ENCODE data around the gene POR. TPM values are rescaled to one million over a fixed set of nuclear protein-coding genes. Genes with fewer than 3 reads are reported as not detected.
"Not testable (repeated sequence)": the region's sequence is repeated elsewhere in the genome, so short reads cannot be mapped to it uniquely, and the experiment has no call there.

Gene POR
- total RNA-seq, 2 donors from 2014 or later = 22.7 to 40.9 TPM

DNA sequence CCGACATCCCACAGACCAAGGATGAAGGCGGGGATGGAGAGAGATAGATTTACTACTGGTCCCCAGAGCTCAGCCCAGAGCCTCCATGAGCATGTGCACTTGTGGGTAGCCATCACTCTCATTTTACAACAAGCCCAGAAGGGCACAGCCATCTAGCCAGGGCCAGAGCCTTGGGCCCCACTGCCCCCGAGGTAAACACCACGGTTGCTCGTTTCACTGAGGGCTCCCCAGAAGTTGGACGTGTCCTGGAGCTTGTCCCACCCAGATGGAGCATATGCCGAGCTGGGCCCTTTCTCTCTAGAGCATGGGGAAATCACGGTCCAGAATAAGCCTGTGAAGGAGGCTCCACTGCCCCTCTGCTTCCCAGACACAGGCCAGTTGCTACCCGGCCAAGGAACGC, 88.4 kb downstream of the POR start:
- Mint-ChIP-seq H3K27ac (no peak overlapping the region), H3K9me3 (no peaks in the 10 kb centered on the region), H3K36me3 (peaks cover 9 to 11% of the 10 kb centered on the region in 2 donors)
- DNase-seq (ENCODE audit: low spot score in 2 of 2) = no peak
- ATAC-seq = no peak

GRCh38 chr7:76005004-76005403, 90.0 kb downstream of the POR start:
- peaks cover 11 to 12% of the 10 kb centered on the region in 2 donors for H3K36me3 Mint-ChIP-seq
- H3K9me3 Mint-ChIP-seq; H3K27ac Mint-ChIP-seq; DNase-seq (ENCODE audit: low spot score in 2 of 2); ATAC-seq: not testable (repeated sequence)

- Mint-ChIP-seq H3K9me3 (no peaks in the 10 kb centered on the region), H3K36me3 (peaks cover 6 to 27% of the 10 kb centered on the region in 2 donors), H3K27ac (peak overlapping the region; percentile 31 to 92)
- ATAC-seq (peak in 1 of 2 donors; percentile 70), DNase-seq (ENCODE audit: low spot score in 2 of 2) (no peak)
These were observed 93.3 kb downstream of the POR start for GRCh38 chr7:76008156-76008687.

DNA sequence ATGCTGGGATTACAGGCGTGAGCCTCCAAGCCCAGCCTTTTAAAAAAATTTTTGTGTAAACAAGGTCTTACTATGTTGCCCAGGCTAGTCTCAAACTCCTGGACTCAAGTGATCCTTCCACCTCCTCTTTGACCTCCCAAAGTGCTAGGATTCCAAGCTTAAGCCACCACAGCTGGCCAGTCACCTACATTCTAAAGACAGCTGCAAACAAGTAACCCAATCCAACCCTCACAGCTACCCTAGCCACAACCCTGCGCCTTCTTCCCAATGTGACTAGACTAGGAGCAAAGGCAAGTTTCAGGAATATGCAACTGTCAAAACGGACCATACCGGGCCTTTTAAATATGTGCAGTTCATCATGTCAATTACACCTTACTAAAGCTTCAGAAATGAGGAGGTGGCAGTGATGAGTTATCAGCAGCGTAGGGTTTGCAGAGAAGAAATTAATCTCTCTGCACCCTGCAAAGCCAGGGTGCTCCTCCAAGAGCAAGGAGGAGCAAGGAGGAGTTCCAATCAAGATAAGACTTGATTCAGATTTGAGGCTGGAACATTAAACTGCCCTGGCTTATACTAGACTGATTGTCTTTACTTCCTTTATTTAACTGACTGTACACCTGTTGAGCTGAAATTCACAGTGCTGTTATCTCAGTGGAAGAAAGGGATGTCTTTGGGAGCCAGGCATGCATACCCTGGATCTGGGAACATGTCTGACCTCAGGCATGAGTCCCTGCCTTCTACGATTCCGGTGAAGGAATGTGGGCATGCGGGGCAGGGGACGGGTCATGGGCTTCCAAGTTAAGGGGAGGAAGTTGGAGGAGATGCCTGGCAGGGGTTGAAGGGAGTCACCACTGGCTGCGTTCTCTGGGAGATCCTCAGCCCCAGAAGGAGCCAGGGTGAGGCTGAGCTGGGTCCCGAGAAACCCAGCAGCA, 95.0 kb downstream of the POR start:
- Mint-ChIP-seq H3K36me3 (peaks cover 0 to 27% of the 10 kb centered on the region in 2 donors), H3K9me3 (no peaks in the 10 kb centered on the region), H3K27ac (peak overlapping the region; percentile 81 to 92)
- DNase-seq (ENCODE audit: low spot score in 2 of 2) (no peak), ATAC-seq (no peak)

DNA sequence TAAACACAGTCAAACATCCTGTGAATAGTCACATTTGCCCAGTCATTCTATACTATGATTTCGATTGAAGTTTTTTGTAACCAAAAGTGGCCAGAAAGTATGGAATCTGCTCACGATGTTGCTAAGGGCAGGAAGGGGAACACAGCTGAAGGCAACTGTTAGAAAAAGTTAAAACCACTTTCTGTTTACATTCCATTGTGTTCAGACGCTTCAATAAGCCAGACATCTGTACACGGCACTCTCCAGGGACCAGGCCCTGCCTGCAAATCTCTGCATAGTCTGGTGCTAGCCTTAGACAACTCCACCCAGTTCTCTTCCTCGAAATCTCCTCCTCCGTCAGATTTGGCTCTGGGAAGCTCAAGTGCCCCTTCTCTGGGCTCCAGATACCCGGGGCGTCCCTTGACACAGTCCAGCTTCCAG, 96.5 kb downstream of the POR start:
- DNase-seq (ENCODE audit: low spot score in 2 of 2) (no peak), ATAC-seq (no peak)
- no peak overlapping the region for H3K27ac Mint-ChIP-seq
- H3K36me3 Mint-ChIP-seq = peaks cover 0 to 21% of the 10 kb centered on the region in 2 donors
- H3K9me3 Mint-ChIP-seq = no peaks in the 10 kb centered on the region

DNA sequence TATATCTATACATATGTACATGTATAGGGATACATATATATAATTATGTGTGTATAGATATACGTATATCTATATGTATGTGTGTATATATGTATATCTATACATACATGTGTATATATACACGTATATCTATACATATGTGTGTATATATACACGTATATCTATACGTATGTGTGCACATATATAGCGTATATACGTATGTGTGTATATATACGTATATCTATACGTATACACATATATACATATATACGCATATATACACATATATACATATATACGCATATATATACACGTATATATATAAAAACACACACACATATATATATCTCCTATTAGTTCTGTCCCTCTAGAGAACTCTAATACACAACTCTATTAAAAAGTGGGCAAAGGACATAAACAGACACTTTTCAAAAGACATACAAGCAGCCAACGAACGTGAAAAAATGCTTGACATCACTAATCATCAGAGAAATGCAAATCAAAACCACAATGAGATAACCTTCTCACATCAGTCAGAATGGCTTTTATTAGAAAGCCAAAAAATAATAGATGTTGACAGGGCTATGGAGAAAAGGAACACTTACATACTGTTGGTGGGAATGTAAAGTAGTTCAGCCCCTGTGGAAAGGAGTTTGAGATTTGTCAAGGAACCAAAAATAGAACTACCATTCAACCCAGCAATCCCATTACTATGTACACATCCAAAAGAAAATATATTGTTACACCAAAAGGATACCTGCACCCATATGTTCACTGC, 101.4 kb downstream of the POR start:
- DNase-seq (ENCODE audit: low spot score in 2 of 2) (no peak), ATAC-seq (no peak)
- peaks cover 0 to 12% of the 10 kb centered on the region in 2 donors for H3K36me3 Mint-ChIP-seq
- no peaks in the 10 kb centered on the region for H3K9me3 Mint-ChIP-seq
- no peak overlapping the region for H3K27ac Mint-ChIP-seq

DNA sequence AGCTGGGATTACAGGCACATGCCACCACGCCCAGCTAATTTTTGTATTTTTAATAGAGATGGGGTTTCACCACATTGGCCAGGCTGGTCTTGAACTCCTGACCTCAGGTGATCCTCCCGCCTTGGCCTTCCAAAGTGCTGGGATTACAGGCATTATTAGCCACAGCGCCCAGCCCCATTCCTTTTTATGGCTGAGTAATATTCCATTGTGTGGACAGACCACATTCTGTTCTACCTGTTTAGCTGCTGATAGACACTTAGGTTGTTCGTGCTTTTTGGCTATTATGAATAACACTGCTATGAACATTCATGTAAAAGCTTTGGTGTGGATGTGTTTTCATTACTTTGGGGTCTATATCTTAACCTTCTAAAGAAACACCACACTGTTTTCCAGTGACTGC, 103.6 kb downstream of the POR start:
- not testable (repeated sequence) for DNase-seq (ENCODE audit: low spot score in 2 of 2); H3K36me3 Mint-ChIP-seq; ATAC-seq; H3K27ac Mint-ChIP-seq; H3K9me3 Mint-ChIP-seq

DNA sequence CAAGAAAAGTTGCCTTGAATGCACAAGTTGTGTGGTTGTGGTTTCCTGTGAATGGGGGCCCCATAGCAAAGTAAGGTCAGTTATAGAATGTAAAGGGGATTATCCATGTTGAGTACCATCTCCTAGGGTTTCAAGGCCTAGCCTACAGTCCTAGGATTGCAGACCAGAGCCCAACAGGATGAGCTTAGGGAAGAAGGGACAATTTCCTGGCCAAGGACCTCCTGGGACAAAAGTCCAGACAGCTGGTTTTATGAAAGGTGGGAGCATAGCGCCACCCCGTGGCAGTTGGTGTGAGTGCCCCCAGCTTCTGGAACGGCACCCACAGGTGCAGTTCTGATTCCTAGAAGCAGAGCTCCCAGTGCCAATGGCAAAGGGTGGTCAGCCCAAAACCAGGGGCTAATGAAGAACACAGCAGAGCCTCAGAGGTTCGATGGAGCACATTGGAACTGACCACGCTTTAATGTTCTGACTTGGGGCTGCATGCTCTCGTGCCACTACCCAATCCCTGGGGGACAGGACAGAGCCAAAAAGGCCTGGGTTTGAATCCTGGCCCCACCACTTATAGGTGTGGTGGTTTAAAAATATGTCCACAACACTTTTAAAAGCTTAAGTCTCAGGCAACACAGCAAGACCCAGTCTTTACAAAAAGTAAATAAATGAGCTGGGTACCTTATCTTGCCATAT, 105.2 kb downstream of the POR start:
- ATAC-seq = peak; percentile 71 to 74
- Mint-ChIP-seq H3K27ac (no peak overlapping the region), H3K9me3 (no peaks in the 10 kb centered on the region), H3K36me3 (peaks cover 4 to 10% of the 10 kb centered on the region in 2 donors)
- DNase-seq (ENCODE audit: low spot score in 2 of 2) = peak; percentile 64 to 77

DNA sequence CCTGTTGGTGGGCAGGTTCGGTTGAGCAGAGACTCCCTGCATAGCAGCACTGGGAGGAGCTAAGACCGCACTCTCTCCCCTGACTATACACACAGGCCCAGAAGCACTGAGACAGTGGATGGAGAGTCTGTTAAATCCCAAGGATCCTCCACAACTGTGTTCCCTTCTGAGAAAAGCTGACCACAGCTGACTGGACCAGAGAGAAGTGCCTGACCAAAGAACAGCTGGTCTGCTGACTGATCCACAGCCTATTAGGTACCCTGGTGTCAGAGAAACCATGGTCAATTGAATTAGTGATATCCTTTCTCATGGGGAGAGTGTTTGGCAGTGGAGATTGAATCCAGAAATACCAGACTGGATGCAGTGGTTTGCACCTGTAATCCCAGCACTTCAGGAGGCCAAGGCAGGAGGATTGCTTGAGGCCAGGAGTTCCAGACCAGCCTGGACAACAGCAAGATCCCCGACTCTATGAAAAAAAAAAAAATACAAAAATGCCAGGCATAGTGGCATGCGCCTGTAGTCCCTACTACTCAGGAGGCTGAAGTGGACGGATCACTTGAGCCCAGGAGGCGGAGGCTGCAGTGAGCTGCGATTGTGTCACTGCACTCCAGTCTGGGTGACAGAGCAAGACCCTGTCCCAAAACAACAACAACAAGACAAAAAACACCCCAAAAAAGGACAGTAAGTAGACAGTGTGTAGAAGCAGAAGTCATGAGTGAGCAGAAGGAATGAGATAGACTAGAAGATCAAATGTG, 107.2 kb downstream of the POR start:
- H3K36me3 Mint-ChIP-seq = peaks cover 4 to 10% of the 10 kb centered on the region in 2 donors

GRCh38 chr7:76023002-76023401, 108.0 kb downstream of the POR start:
- Mint-ChIP-seq H3K27ac (no peak overlapping the region), H3K36me3 (peaks cover 4 to 10% of the 10 kb centered on the region in 2 donors), H3K9me3 (no peaks in the 10 kb centered on the region)
- DNase-seq (ENCODE audit: low spot score in 2 of 2) = no peak
- ATAC-seq = no peak

More for the DNA sequence above, 107.2 kb downstream of the POR start:
- no peaks in the 10 kb centered on the region for H3K9me3 Mint-ChIP-seq
- peak overlapping the region in 1 of 2 donors; percentile 40 for H3K27ac Mint-ChIP-seq
- DNase-seq (ENCODE audit: low spot score in 2 of 2) = no peak
- no peak for ATAC-seq

- not testable (repeated sequence) for ATAC-seq; H3K9me3 Mint-ChIP-seq; H3K27ac Mint-ChIP-seq; DNase-seq (ENCODE audit: low spot score in 2 of 2); H3K36me3 Mint-ChIP-seq
These were observed 114.7 kb downstream of the POR start for GRCh38 chr7:76029682-76030081.

GRCh38 chr7:76031964-76032363, 117.0 kb downstream of the POR start:
- DNase-seq (ENCODE audit: low spot score in 2 of 2) (no peak), ATAC-seq (no peak)
- Mint-ChIP-seq H3K27ac (no peak overlapping the region), H3K36me3 (no peaks in the 10 kb centered on the region), H3K9me3 (no peaks in the 10 kb centered on the region)

Other genes starting within 250 kb of the POR start
- gene HIP1, start 176.2 kb upstream of the POR start, total RNA-seq = 1 to 10 TPM; 3.0 to 7.8 TPM
- not detected for gene CCL26, start 142.9 kb upstream of the POR start, total RNA-seq
- gene CCL24, start 101.3 kb upstream of the POR start, total RNA-seq = not detected
- 10 to 100 TPM; 14.5 to 26.3 TPM for gene RHBDD2, start 36.1 kb upstream of the POR start, total RNA-seq
- gene TMEM120A, start 79.4 kb downstream of the POR start, total RNA-seq = 10 to 100 TPM; 23.7 to 43.3 TPM
- gene STYXL1, start 132.8 kb downstream of the POR start, total RNA-seq = 10 to 100 TPM; 25.4 to 39.1 TPM
- 100 to 1,000 TPM; 212 to 262 TPM for gene MDH2, start 133.0 kb downstream of the POR start, total RNA-seq